AG04450 (cell line): ENCODE data around the gene TUBGCP2. TPM values are rescaled to one million over a fixed set of nuclear protein-coding genes. Genes with fewer than 3 reads are reported as not detected.

Source experiments
- CTCF ChIA-PET: fragments of 300-600, 350-600 bp; formaldehyde crosslinking; extraction: SDS; loops from one replicate; lab custom pipeline; 2022; ENCODE audit warnings: antibody characterized with exemption, inconsistent platforms; lab: Charles Lee
- POLR2A ChIA-PET: fragments of 350-600 bp; formaldehyde crosslinking; extraction: SDS; loops from one replicate; lab custom pipeline; 2021; ENCODE audit warnings: antibody characterized with exemption, inconsistent platforms; lab: Yijun Ruan, JAX
- DNase-seq: peaks from one replicate; pipeline ENCODE4 v3.0.0-alpha.2; 2011; ENCODE audit warnings: low read depth, low spot score
- H3K27ac ChIP-seq: one replicate; pipeline ENCODE4 v1.5.1; 2012; ENCODE audit warnings: low read depth, low read length, control low read depth
- H3K27me3 ChIP-seq: one replicate; pipeline ENCODE4 v1.6.0; 2012; ENCODE audit warnings: low read length; ENCODE audit not compliant: control insufficient read depth, insufficient read depth
- H3K4me3 ChIP-seq: 2 replicates; pipeline ENCODE4 v1.5.1; 2011; ENCODE audit warnings: mild to moderate bottlenecking, low read depth, low read length, control low read depth
- H3K9me3 ChIP-seq: 2 replicates; pipeline ENCODE4 v1.5.1; 2012; ENCODE audit warnings: low read length; ENCODE audit not compliant: control insufficient read depth, insufficient read depth
- CTCF ChIP-seq: IDR thresholded peaks from 2 replicates; pipeline ENCODE4 v1.5.1; 2011; ENCODE audit warnings: low read depth, low read length, control low read depth, inconsistent platforms
- polyA plus RNA-seq: library from polyadenylated mRNA; depleted of rRNA; stranded (reverse); fragments of >200 nt; gene quantifications from 2 replicates; pipeline ENCODE4 v1.2.3, GENCODE V29; 2011

Gene TUBGCP2
- polyA plus RNA-seq, 1 experiment: 40.0 TPM

GRCh38 chr10:133343558-133343957 is 34.9 kb upstream of the TUBGCP2 start:
- peaks cover 6% of the 10 kb centered on the region; the same call in 1 of the 2 replicates for H3K9me3 ChIP-seq
- peaks cover 19% of the 10 kb centered on the region for H3K27me3 ChIP-seq
- no peak for DNase-seq
- TF ChIP-seq CTCF: no peak
- CTCF ChIA-PET: interaction anchor here (0.5 to 3.0 kb wide), 2 partner anchors 14 to 28 kb away, joined by 3 to 13 read pairs; no protein-coding TSS in a partner anchor
- POLR2A ChIA-PET: no interaction called here
- no peak overlapping the region for H3K27ac ChIP-seq
- H3K4me3 ChIP-seq: no peak overlapping the region

GRCh38 chr10:133342942-133343341 is 34.3 kb upstream of the TUBGCP2 start:
- Histone ChIP-seq H3K9me3 (peaks cover 11% of the 10 kb centered on the region; the same call in 1 of the 2 replicates), H3K27ac (no peak overlapping the region), H3K27me3 (peaks cover 19% of the 10 kb centered on the region), H3K4me3 (no peak overlapping the region)
- no peak for TF ChIP-seq CTCF
- CTCF ChIA-PET: interaction anchor here (0.5 to 3.0 kb wide), 2 partner anchors 13 to 28 kb away, joined by 3 to 13 read pairs; no protein-coding TSS in a partner anchor
- POLR2A ChIA-PET: no interaction called here
- no peak for DNase-seq

GRCh38 chr10:133341983-133342382 is 33.3 kb upstream of the TUBGCP2 start:
- Histone ChIP-seq H3K27ac (no peak overlapping the region), H3K9me3 (peaks cover 14% of the 10 kb centered on the region; the same call in 1 of the 2 replicates), H3K27me3 (peaks cover 23% of the 10 kb centered on the region), H3K4me3 (no peak overlapping the region)
- ChIA-PET POLR2A (no interaction called here), CTCF (interaction anchor here (3.0 kb wide), 1 partner anchor 12 kb away, joined by 13 read pairs; no protein-coding TSS in a partner anchor)
- no peak for DNase-seq
- no peak for TF ChIP-seq CTCF

- no peak overlapping the region for H3K4me3 ChIP-seq
- CTCF ChIA-PET: interaction anchor here (0.8 kb wide), 1 partner anchor 10 kb away, joined by 4 read pairs; no protein-coding TSS in a partner anchor
- no peak for DNase-seq
- peaks cover 14% of the 10 kb centered on the region; the same call in 1 of the 2 replicates for H3K9me3 ChIP-seq
- POLR2A ChIA-PET: no interaction called here
- no peak for TF ChIP-seq CTCF
- no peak overlapping the region for H3K27ac ChIP-seq
- H3K27me3 ChIP-seq: peaks cover 37% of the 10 kb centered on the region
These were observed 31.2 kb upstream of the TUBGCP2 start for GRCh38 chr10:133339708-133340380.
